22Rv1 (cell line): ENCODE results near the gene HMGB3.

Source experiments
- ZFX ChIP-seq: fragments of 450-650 bp; IDR thresholded peaks from 2 replicates; pipeline ENCODE4 v1.6.1; 2017; ENCODE audit warnings: antibody characterized with exemption, borderline replicate concordance
- TF ChIP-seq, protein P1 (sequence below): fragments of 450-650 bp; IDR thresholded peaks from 2 replicates; pipeline ENCODE4 v1.5.1; 2017; ENCODE audit warnings: mild to moderate bottlenecking

DNA sequence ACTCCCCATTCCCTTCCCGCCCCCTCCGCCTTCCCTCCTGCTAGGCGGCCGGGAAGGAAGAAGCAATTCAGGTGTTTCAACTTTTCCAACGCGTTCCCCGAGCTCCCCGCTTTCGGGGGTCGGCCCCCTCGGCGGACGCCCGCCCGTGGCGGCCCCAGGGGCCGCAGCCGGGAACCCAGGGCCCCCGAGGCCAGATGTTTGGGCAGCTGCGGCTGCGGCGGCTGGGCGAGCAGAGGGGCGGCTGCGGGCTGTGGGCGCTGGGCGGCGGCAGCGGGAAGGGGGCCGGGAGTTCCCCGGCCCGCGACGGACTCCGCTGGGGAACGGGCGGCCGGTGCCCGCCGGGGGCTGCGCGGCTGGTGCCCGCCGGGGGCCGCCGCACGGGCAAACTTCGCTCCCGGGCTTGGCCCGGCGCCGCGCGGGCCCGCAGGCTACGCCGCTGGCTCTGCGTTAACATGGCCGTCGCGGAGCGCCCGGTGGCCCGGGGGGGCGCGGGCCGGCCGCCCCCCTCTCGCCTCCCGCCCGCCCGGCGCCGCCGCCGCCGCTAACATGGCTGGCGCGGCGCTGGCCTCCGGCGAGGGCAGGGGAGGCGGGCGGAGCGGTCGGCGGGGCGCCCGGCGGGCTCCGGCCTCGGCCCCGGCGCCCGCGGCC, 510 bp downstream of the HMGB3 start:
- TF ChIP-seq, protein P1, sequence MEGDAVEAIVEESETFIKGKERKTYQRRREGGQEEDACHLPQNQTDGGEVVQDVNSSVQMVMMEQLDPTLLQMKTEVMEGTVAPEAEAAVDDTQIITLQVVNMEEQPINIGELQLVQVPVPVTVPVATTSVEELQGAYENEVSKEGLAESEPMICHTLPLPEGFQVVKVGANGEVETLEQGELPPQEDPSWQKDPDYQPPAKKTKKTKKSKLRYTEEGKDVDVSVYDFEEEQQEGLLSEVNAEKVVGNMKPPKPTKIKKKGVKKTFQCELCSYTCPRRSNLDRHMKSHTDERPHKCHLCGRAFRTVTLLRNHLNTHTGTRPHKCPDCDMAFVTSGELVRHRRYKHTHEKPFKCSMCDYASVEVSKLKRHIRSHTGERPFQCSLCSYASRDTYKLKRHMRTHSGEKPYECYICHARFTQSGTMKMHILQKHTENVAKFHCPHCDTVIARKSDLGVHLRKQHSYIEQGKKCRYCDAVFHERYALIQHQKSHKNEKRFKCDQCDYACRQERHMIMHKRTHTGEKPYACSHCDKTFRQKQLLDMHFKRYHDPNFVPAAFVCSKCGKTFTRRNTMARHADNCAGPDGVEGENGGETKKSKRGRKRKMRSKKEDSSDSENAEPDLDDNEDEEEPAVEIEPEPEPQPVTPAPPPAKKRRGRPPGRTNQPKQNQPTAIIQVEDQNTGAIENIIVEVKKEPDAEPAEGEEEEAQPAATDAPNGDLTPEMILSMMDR: no peak
- no peak for TF ChIP-seq ZFX
